ENCODE measurements around the gene SCFD1. TPM values are rescaled to one million over a fixed set of nuclear protein-coding genes. Genes with fewer than 3 reads are reported as not detected.

The SCFD1 gene
- total and polyA plus RNA-seq, 10 donors: 45.7 to 105 (median 74.4) TPM

DNA sequence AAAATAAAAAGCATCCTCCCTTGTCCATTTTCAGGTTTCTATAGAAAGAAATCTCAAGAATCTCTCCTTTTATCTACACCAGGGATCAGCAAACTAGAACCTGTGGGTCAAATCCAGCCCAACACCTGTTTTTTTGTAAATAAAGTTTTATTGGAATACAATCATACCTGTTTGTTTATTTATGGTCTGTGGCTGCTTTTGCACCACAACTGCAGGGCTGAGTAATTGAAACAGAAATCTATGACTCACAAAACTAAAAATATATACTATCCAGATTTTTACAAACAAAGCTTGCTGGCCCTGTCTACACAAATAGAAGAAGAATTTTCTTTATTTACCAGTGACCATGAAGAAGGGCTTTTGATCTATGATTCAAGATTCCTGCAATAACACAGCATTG lies 157.1 kb downstream of the SCFD1 start:
- Histone ChIP-seq H3K4me3 (no peak overlapping the region), H3K27ac (no peak overlapping the region)
- no peak for DNase-seq

More for the DNA sequence above, 157.1 kb downstream of the SCFD1 start:
- Histone ChIP-seq H3K36me3 (no peaks in the 10 kb centered on the region), H3K9me3 (no peaks in the 10 kb centered on the region), H3K27me3 (replicated peaks in 1 of 7) (peaks cover 0 to 3% (median 0%) of the 10 kb centered on the region in 7 donors), H3K4me1 (no peaks in the 10 kb centered on the region)
- intact Hi-C loops (cut with DNase I; ENCODE audit: low total_unique reads): no loop called here
- TF ChIP-seq, protein P1, sequence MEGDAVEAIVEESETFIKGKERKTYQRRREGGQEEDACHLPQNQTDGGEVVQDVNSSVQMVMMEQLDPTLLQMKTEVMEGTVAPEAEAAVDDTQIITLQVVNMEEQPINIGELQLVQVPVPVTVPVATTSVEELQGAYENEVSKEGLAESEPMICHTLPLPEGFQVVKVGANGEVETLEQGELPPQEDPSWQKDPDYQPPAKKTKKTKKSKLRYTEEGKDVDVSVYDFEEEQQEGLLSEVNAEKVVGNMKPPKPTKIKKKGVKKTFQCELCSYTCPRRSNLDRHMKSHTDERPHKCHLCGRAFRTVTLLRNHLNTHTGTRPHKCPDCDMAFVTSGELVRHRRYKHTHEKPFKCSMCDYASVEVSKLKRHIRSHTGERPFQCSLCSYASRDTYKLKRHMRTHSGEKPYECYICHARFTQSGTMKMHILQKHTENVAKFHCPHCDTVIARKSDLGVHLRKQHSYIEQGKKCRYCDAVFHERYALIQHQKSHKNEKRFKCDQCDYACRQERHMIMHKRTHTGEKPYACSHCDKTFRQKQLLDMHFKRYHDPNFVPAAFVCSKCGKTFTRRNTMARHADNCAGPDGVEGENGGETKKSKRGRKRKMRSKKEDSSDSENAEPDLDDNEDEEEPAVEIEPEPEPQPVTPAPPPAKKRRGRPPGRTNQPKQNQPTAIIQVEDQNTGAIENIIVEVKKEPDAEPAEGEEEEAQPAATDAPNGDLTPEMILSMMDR (IDR thresholded peaks at IDR 0.05 in 8 of 11, conservative IDR thresholded peaks at IDR 0.05 in 3 of 11): no peak
- TF ChIP-seq POLR2A (IDR thresholded peaks at IDR 0.05) (no peak), POLR2AphosphoS5 (IDR thresholded peaks at IDR 0.05) (no peak)

Other genes starting within 250 kb of the SCFD1 start
- 10 to 100 TPM; 11.3 to 25.4 (median 21.3) TPM for gene G2E3, start 63.2 kb upstream of the SCFD1 start, total RNA-seq
- 1 to 10 TPM; 4.6 to 6.0 (median 4.6) TPM for gene G2E3, start 63.2 kb upstream of the SCFD1 start, polyA plus RNA-seq

All from spleen (tissue), 11 donors.